GM12875 (cell line): ENCODE results near the gene SFMBT2.

Experiments used
- H3K4me3 ChIP-seq: one replicate; pipeline ENCODE4 v1.5.1; 2011; ENCODE audit warnings: low read depth, low read length, control low read depth
- TF ChIP-seq, protein P1 (sequence below): IDR thresholded peaks from 2 replicates; pipeline ENCODE4 v1.5.1; 2011; ENCODE audit warnings: low read depth, mild to moderate bottlenecking, control low read depth, inconsistent platforms, low read length, moderate library complexity, borderline replicate concordance; ENCODE audit not compliant: insufficient read depth

Gene SFMBT2

DNA sequence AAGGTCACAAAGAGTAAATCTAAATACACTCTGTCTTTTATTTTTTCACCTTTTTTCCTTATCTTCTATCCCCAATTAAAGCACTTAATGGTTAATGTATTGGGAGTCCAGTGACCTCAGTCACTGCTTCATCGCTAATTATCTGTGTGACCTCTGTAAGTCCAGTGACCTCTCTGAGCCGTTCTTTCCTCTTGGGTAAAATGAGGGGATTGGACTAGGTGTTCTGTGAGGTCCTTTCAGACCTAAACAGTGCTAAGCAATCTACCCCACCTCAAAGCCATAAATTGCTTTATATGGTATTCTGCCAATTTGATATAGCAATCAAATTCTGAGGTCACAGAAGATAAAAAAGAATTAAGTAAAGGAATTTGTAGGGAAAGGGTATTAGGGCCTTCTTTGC lies 3.9 kb upstream of the SFMBT2 start:
- H3K4me3 ChIP-seq = no peak overlapping the region
- TF ChIP-seq, protein P1, sequence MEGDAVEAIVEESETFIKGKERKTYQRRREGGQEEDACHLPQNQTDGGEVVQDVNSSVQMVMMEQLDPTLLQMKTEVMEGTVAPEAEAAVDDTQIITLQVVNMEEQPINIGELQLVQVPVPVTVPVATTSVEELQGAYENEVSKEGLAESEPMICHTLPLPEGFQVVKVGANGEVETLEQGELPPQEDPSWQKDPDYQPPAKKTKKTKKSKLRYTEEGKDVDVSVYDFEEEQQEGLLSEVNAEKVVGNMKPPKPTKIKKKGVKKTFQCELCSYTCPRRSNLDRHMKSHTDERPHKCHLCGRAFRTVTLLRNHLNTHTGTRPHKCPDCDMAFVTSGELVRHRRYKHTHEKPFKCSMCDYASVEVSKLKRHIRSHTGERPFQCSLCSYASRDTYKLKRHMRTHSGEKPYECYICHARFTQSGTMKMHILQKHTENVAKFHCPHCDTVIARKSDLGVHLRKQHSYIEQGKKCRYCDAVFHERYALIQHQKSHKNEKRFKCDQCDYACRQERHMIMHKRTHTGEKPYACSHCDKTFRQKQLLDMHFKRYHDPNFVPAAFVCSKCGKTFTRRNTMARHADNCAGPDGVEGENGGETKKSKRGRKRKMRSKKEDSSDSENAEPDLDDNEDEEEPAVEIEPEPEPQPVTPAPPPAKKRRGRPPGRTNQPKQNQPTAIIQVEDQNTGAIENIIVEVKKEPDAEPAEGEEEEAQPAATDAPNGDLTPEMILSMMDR = no peak

DNA sequence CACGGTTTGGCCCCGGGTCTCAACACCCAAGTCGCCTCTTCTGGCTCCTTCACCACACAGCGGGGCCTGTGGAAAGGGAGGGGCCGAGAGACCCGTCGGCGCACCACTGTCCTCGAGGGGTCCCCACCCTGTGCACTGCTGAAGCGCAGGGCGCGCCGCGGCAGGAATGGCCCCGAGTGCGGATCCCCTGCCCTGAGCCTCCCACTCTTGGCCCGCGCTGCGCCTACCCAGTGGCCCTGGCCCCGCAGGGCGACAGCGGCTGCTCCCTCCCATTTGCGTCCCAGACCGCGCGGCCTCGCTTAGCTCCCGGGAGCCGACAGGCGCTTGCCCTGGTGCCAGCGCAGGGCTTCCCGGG lies 2.1 kb upstream of the SFMBT2 start:
- TF ChIP-seq, protein P1 = no peak
- H3K4me3 ChIP-seq = peak overlapping the region; percentile 42

DNA sequence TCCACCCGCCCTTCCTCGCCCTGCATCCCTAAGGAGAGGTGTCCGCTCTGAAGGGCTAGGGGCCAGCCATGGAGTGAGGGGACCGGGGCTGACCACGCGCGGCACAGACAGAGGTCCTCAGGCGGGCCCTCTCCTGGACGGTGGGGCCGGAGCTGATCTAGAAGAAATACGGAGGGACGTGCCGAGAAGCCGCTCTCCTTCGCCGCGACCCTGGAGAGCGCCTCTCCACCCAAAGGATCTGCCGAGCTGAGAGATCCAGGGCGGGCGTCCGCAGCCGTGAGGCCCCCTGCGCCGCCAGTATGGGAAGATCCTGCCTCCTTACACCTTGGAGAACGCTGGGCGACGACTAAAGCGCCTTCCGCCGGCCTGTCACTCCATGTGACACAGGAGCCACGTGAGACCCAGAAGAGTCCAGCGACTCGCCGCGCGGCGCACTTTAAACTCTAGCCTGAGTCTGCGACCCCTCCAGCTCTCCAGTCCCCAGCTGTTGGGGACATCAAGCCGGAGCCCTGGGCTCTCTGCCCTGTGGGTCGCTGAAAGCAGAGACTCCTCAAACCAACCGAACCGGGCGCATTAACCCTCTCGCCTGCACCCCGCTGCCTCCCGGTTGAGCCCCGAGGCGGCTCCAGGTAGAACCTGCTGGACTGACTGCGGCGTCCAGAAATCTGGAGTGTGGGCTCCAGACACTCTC lies 1.5 kb upstream of the SFMBT2 start:
- TF ChIP-seq, protein P1 = no peak
- H3K4me3 ChIP-seq = peak overlapping the region; percentile 42

DNA sequence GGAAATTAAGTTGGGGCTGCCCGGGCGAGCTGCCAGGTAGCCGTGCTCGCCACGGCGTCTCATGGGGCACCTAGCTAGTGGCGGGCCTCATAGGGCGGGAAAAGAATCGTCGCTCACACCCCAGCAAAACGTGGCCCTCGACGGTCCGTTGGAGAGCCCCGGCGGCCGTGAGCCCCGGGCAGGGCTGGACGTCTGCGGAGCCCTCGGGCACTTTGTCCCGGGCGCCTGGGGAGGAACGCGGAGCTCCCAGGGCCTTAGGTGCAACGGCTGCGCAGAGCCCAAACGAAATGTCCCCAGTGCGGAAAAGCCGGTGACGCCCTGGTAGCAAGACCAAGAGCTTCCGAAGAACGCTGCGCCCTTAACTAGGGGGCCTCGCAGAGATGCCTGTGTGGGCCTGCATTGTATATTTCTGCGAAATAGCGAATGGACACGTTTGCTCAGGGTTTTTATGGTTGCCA lies 866 bp upstream of the SFMBT2 start:
- TF ChIP-seq, protein P1 = no peak
- peak overlapping the region; percentile 37 for H3K4me3 ChIP-seq

DNA sequence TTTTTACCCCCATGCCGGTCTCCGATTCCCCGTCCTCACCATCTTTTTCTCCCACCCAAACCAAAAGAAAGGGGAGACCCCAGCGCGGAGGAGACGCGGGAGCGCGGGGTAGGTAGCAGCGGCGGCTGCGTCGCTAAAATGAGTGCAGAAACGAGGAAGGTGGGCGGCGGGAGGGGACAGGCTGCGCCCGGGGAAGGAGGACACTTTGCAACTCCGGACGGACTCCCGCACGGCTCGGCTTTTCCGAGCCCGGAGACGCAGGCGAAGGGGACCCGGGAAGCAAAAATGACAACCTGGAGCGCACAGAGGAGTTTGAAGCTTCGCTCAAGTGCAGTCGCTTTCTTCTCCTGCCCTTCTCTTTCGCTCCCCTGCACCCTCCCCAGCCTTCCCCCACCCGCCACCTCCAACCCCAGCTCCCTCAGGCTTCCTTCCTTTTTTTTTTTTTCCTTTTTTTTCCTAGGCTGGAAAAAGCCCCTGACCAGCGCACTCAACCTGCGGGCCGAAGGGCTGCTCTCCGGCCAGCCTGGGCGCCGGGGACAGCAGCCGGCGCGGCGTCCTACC lies 453 bp downstream of the SFMBT2 start:
- TF ChIP-seq, protein P1 = no peak
- H3K4me3 ChIP-seq = peak overlapping the region; percentile 81

DNA sequence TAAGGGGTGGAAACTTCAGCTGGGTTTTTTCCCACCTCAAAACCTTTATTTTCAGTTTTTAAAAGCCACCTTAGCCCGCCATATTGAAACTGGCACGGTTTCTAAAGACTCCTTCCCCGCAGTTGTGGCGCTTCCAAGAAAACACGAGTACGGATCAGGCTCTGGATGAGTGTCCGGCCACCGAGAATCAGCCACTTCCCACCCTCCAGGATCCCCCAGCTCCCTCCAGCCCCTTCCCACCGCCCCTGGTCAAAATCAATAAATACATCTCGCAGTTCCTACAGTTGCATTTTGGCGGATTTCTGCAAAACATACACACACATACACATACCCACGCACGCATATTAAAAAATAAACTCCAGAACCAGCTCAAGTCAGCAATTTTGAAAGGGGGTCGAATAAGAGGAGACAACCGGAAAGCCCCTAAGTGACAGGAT lies 1.1 kb downstream of the SFMBT2 start:
- TF ChIP-seq, protein P1 = no peak
- peak overlapping the region; percentile 81 for H3K4me3 ChIP-seq

DNA sequence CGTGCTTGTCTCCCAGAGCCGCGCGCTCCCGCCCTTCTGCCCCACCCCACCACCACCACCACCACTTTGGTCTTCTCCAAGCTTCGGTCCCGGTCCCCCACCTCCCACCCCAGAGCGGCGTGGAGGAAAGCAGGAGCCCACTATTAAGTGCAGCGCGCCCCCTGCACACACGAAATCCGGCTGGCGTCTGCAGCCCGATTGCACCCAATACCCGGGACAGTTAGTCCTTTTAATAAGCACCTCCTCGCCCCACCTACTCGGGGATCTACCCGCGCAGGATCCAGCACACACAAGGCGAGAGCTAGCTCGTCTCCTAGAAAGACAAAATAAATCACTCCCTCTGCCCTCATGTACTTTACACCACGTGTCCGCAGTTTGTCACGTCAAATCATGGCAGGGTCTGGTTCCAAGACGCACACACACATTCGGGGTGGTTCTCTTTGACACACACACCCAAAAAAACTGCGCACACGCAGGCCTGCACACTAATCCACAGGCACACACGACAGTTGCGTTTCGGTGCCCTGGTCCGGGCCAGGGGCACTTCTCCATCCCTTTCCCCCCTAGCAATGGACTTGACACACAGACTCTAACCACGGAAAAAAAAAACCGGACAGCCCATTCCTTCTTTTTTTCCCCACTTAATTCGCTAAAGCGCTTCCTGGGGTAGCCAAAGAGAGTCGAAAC lies 1.6 kb downstream of the SFMBT2 start:
- peak overlapping the region; percentile 81 for H3K4me3 ChIP-seq

More for the DNA sequence above, 1.6 kb downstream of the SFMBT2 start:
- TF ChIP-seq, protein P1 = no peak
